MCF 10A (cell line): Measurements from ENCODE around the gene THOC2. TPM values are rescaled to one million over a fixed set of nuclear protein-coding genes. Genes with fewer than 3 reads are reported as not detected.
"Not testable (repeated sequence)": the region's sequence is repeated elsewhere in the genome, so short reads cannot be mapped to it uniquely, and the experiment has no call there.

ENCODE experiments used
- BruUV-seq: library from RNA; stranded (reverse); fragments of 400-500 nt; replicated peaks from 2 replicates; lab custom pipeline; 2021; lab: Mats Ljungman, UMichigan
- CTCF ChIA-PET: fragments of 300-600 bp; sonication (Branson Sonifier 250); formaldehyde crosslinking; extraction: SDS; loops from one replicate; lab custom pipeline; 2021; ENCODE audit warnings: antibody characterized with exemption, inconsistent platforms; lab: Yijun Ruan, JAX
- POLR2A ChIA-PET: fragments of 300-600, 350-650 bp; sonication (Branson Sonifier 250); formaldehyde crosslinking; extraction: SDS; loops from one replicate; lab custom pipeline; 2020; ENCODE audit warnings: antibody characterized with exemption, inconsistent platforms; lab: Yijun Ruan, JAX
- DNase-seq: peaks from one replicate; pipeline ENCODE4 v3.0.0-alpha.2; 2018; ENCODE audit not compliant: unreplicated experiment
- H3K27ac Mint-ChIP-seq: one replicate; pipeline ENCODE4 v1.8.0; 2022; ENCODE audit warnings: mild to moderate bottlenecking, low read depth, mixed read lengths; ENCODE audit not compliant: unreplicated experiment
- H3K27me3 Mint-ChIP-seq: one replicate; pipeline ENCODE4 v1.8.0; 2022; ENCODE audit warnings: mixed read lengths; ENCODE audit not compliant: insufficient read depth, unreplicated experiment
- H3K36me3 Mint-ChIP-seq: one replicate; pipeline ENCODE4 v1.8.0; 2022; ENCODE audit warnings: mild to moderate bottlenecking, moderate library complexity, mixed read lengths; ENCODE audit not compliant: insufficient read depth, unreplicated experiment
- H3K4me1 Mint-ChIP-seq: one replicate; pipeline ENCODE4 v1.8.0; 2022; ENCODE audit warnings: mixed read lengths; ENCODE audit not compliant: insufficient read depth, unreplicated experiment
- H3K4me3 Mint-ChIP-seq: one replicate; pipeline ENCODE4 v1.8.0; 2022; ENCODE audit warnings: mild to moderate bottlenecking, moderate library complexity, mixed read lengths; ENCODE audit not compliant: unreplicated experiment
- H3K9me3 Mint-ChIP-seq: one replicate; pipeline ENCODE4 v1.8.0; 2022; ENCODE audit warnings: mixed read lengths; ENCODE audit not compliant: unreplicated experiment
- CTCF ChIP-seq: fragments of 200-600 bp; IDR thresholded peaks from one replicate; pipeline ENCODE4 v1.8.0; 2022; ENCODE audit warnings: antibody characterized with exemption, mild to moderate bottlenecking; ENCODE audit not compliant: unreplicated experiment
- intact Hi-C: fragments of 100-400 bp; cut with micrococcal nuclease; formaldehyde crosslinking; loops from 2 replicates; pipeline ENCODE4 v1.14.1; 2022
- total RNA-seq: library from RNA; stranded (reverse); gene quantifications from 2 replicates; pipeline ENCODE4 v1.2.3, GENCODE V29; 2022

The THOC2 gene
- total RNA-seq, 1 experiment from 2014 or later: 75.4 TPM

DNA sequence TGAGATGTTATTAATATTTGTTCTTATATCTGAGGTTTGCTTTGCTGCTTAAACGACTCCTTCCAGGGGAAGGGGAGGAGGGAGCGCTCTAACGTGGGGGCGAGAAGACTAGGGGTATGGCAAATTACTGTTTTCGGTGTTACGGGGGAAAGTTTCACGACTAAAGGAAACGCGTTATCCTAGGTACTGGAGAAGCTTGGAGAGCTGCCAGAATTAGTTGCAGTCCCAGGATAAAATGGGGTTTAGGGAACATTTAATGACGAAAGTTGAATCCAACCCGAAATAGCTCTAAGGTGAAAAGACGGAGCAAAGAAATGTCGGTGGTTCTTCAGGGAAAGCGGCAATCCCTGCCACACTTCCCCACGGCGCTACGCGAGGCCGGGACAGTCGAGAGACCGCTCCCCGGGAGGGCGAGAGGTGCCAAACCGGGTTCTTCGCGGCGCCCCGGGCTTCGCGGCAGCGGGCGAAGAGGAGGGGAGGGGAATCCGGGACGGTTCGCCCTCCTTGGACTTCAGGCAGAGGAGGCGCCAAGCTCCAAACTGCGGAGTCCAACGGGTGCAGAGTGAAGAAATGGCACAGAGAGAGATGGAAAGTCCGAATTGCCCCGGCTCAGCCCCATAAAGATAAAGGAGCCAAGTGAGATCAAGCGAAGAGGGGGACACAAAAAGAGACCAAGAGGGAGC, 724 bp downstream of the THOC2 start:
- DNase-seq: peak; percentile 15
- BruUV-seq: no TSS peak
- Mint-ChIP-seq H3K9me3 (no peaks in the 10 kb centered on the region), H3K36me3 (peaks cover 11% of the 10 kb centered on the region), H3K4me3 (peak overlapping the region; percentile 91), H3K4me1 (no peaks in the 10 kb centered on the region), H3K27me3 (no peaks in the 10 kb centered on the region), H3K27ac (peak overlapping the region; percentile 98)
- ChIA-PET CTCF (interaction anchor here (0.7 kb wide), 1 partner anchor 154 kb away, joined by 3 read pairs; no protein-coding TSS in a partner anchor), POLR2A (interaction anchor here (0.8 to 1.9 kb wide), 10 partner anchors 8 to 289 kb away, joined by 3 to 7 read pairs (median 3); no protein-coding TSS in a partner anchor)
- intact Hi-C loops: no loop called here
- no peak for TF ChIP-seq CTCF

GRCh38 chrX:123731258-123731986, 1.4 kb downstream of the THOC2 start:
- intact Hi-C loops: no loop called here
- no peaks in the 10 kb centered on the region for H3K27me3 Mint-ChIP-seq
- H3K4me1 Mint-ChIP-seq: no peaks in the 10 kb centered on the region
- no peak for TF ChIP-seq CTCF
- ChIA-PET POLR2A (interaction anchor here (0.6 to 1.9 kb wide), 6 partner anchors 15 to 290 kb away, joined by 3 to 7 read pairs (median 4); no protein-coding TSS in a partner anchor), CTCF (interaction anchor here (0.5 to 0.7 kb wide), 4 partner anchors 49 to 155 kb away, joined by 3 read pairs; no protein-coding TSS in a partner anchor)
- peak overlapping the region; percentile 98 for H3K27ac Mint-ChIP-seq
- peaks cover 11% of the 10 kb centered on the region for H3K36me3 Mint-ChIP-seq
- no peaks in the 10 kb centered on the region for H3K9me3 Mint-ChIP-seq
- no TSS peak for BruUV-seq
- peak; percentile 11 for DNase-seq
- H3K4me3 Mint-ChIP-seq: peak overlapping the region; percentile 91

DNA sequence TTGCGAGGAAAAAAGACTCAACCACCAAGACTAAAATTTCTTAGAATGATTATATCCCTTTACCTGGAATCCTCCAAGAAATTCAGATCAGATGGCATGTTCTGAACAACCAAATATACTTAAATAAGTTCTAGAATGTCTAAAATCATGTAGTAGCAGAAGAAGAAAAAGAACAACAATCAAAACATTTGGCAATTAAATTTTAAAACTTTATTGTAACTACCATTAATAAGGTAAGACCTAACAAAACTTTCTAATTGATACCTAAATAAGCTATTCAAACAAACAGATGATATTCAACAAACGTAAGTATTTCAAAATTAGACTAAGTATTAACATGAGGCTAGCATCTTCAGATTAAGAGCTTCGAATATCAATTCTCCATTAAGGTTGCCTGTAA, 4.3 kb downstream of the THOC2 start:
- Mint-ChIP-seq H3K4me1 (no peaks in the 10 kb centered on the region), H3K36me3 (peaks cover 19% of the 10 kb centered on the region), H3K9me3 (no peaks in the 10 kb centered on the region), H3K4me3 (no peak overlapping the region), H3K27ac (no peak overlapping the region), H3K27me3 (no peaks in the 10 kb centered on the region)
- POLR2A ChIA-PET: no interaction called here
- no TSS peak for BruUV-seq
- TF ChIP-seq CTCF: no peak
- CTCF ChIA-PET: interaction anchor here (0.7 to 1.6 kb wide), 2 partner anchors 11 to 82 kb away, joined by 3 read pairs; no protein-coding TSS in a partner anchor
- DNase-seq: no peak
- intact Hi-C loops: no loop called here

- no peak for TF ChIP-seq CTCF
- intact Hi-C loops: no loop called here
- ChIA-PET CTCF (interaction anchor here (0.7 kb wide), 1 partner anchor 81 kb away, joined by 3 read pairs; no protein-coding TSS in a partner anchor), POLR2A (no interaction called here)
- DNase-seq: no peak
- peaks cover 21% of the 10 kb centered on the region for H3K36me3 Mint-ChIP-seq
- no peak overlapping the region for H3K4me3 Mint-ChIP-seq
- BruUV-seq: no TSS peak
- H3K9me3 Mint-ChIP-seq: no peaks in the 10 kb centered on the region
- no peaks in the 10 kb centered on the region for H3K4me1 Mint-ChIP-seq
- H3K27ac Mint-ChIP-seq: no peak overlapping the region
- no peaks in the 10 kb centered on the region for H3K27me3 Mint-ChIP-seq
These were observed 4.8 kb downstream of the THOC2 start for GRCh38 chrX:123728016-123728415.

- BruUV-seq, POLR2A ChIA-PET, H3K9me3 Mint-ChIP-seq, DNase-seq, H3K4me1 Mint-ChIP-seq, H3K4me3 Mint-ChIP-seq, H3K27ac Mint-ChIP-seq, H3K27me3 Mint-ChIP-seq, intact Hi-C loops: not testable (repeated sequence)
- CTCF ChIA-PET: interaction anchor here (0.6 kb wide), 1 partner anchor 533 kb away, joined by 3 read pairs; no protein-coding TSS in a partner anchor
- H3K36me3 Mint-ChIP-seq: peaks cover 11% of the 10 kb centered on the region
These were observed 10.7 kb downstream of the THOC2 start for GRCh38 chrX:123722193-123722592.
